GM12875 (cell line): ENCODE measurements around the gene NRF1.

Experiments
- H3K4me3 ChIP-seq: one replicate; pipeline ENCODE4 v1.5.1; 2011; ENCODE audit warnings: low read depth, low read length, control low read depth
- CTCF ChIP-seq: IDR thresholded peaks from 2 replicates; pipeline ENCODE4 v1.5.1; 2011; ENCODE audit warnings: low read depth, mild to moderate bottlenecking, control low read depth, inconsistent platforms, low read length, moderate library complexity, borderline replicate concordance; ENCODE audit not compliant: insufficient read depth

NRF1 gene

GRCh38 chr7:129689995-129690581, 78.6 kb downstream of the NRF1 start:
- H3K4me3 ChIP-seq = no peak overlapping the region
- no peak for TF ChIP-seq CTCF

- no peak for TF ChIP-seq CTCF
Measured at GRCh38 chr7:129690701-129691100, 79.2 kb downstream of the NRF1 start.

GRCh38 chr7:129698516-129699418, 87.2 kb downstream of the NRF1 start:
- H3K4me3 ChIP-seq = no peak overlapping the region
- TF ChIP-seq CTCF = no peak

More at GRCh38 chr7:129690701-129691100, 79.2 kb downstream of the NRF1 start:
- no peak overlapping the region for H3K4me3 ChIP-seq

- TF ChIP-seq CTCF = no peak
- no peak overlapping the region for H3K4me3 ChIP-seq
Measured at GRCh38 chr7:129702316-129702715, 90.8 kb downstream of the NRF1 start.

- H3K4me3 ChIP-seq = no peak overlapping the region
- no peak for TF ChIP-seq CTCF
Measured at GRCh38 chr7:129702761-129703338, 91.3 kb downstream of the NRF1 start.

- no peak for TF ChIP-seq CTCF
- no peak overlapping the region for H3K4me3 ChIP-seq
Measured at GRCh38 chr7:129703751-129704150, 92.2 kb downstream of the NRF1 start.
